WTC11 (cell line): ENCODE data around the gene TLE3. TPM values are rescaled to one million over a fixed set of nuclear protein-coding genes. Genes with fewer than 3 reads are reported as not detected.

Experiments used
- ATAC-seq: fragments of 200-7000 bp; cut with Tn5 transposase; 2 replicates; pipeline ENCODE4 v1.10.0; 2021; ENCODE audit warnings: mild to moderate bottlenecking, moderate library complexity
- CTCF ChIA-PET: fragments of 300-600 bp; sonication (Branson Sonifier 250); formaldehyde crosslinking; loops from one replicate; lab custom pipeline; 2021; ENCODE audit warnings: antibody characterized with exemption; lab: Charles Lee
- POLR2A ChIA-PET: fragments of 350-600 bp; sonication (Branson Sonifier 250); formaldehyde crosslinking; loops from one replicate; lab custom pipeline; 2021; ENCODE audit warnings: antibody characterized with exemption; lab: Charles Lee
- DNase-seq: peaks from one replicate; pipeline ENCODE4 v3.0.0; 2021; ENCODE audit warnings: low spot score
- H3K27ac Mint-ChIP-seq: 2 replicates; pipeline ENCODE4 v1.8.0; 2021; ENCODE audit warnings: mixed read lengths
- H3K27me3 Mint-ChIP-seq: 2 replicates; pipeline ENCODE4 v1.8.0; 2021; ENCODE audit warnings: low read depth, mild to moderate bottlenecking, moderate library complexity, mixed read lengths
- H3K36me3 Mint-ChIP-seq: 2 replicates; pipeline ENCODE4 v1.8.0; 2021; ENCODE audit warnings: mixed read lengths
- H3K4me1 Mint-ChIP-seq: 2 replicates; pipeline ENCODE4 v1.8.0; 2022; ENCODE audit warnings: mixed read lengths
- H3K4me3 Mint-ChIP-seq: 2 replicates; pipeline ENCODE4 v1.8.0; 2021; ENCODE audit warnings: mild to moderate bottlenecking, moderate library complexity, mixed read lengths
- H3K9me3 Mint-ChIP-seq: 2 replicates; pipeline ENCODE4 v1.8.0; 2021; ENCODE audit warnings: mixed read lengths
- ATF1 ChIP-seq: sonication (generic); formaldehyde crosslinking; IDR thresholded peaks from 2 replicates; pipeline ENCODE4 v1.8.1; 2023; ENCODE audit warnings: mild to moderate bottlenecking, moderate library complexity, missing genetic modification reagents
- EMX1 ChIP-seq: fragments of 250-450 bp; sonication (Bioruptor Pico); IDR thresholded peaks from 2 replicates; pipeline ENCODE4 v1.8.0; 2021; ENCODE audit warnings: mild to moderate bottlenecking
- FOXJ3 ChIP-seq: sonication (generic); formaldehyde crosslinking; IDR thresholded peaks from 2 replicates; pipeline ENCODE4 v1.9.0; 2021; ENCODE audit warnings: missing genetic modification reagents, mild to moderate bottlenecking, borderline replicate concordance
- GRHL2 ChIP-seq: fragments of 250-450 bp; sonication (Bioruptor Pico); IDR thresholded peaks from 2 replicates; pipeline ENCODE4 v1.8.0; 2022; ENCODE audit warnings: mild to moderate bottlenecking, moderate library complexity; ENCODE audit not compliant: insufficient replicate concordance, severe bottlenecking
- GTF2I ChIP-seq: fragments of 250-450 bp; sonication (Bioruptor Pico); conservative IDR thresholded peaks from 2 replicates; pipeline ENCODE4 v1.4.0; 2021; ENCODE audit warnings: mild to moderate bottlenecking
- IRF2 ChIP-seq: sonication (generic); formaldehyde crosslinking; IDR thresholded peaks from 2 replicates; pipeline ENCODE4 v1.8.0; 2022; ENCODE audit warnings: low read depth, missing genetic modification reagents, borderline replicate concordance
- JUN ChIP-seq: sonication (generic); formaldehyde crosslinking; IDR thresholded peaks from 2 replicates; pipeline ENCODE4 v1.8.0; 2023; ENCODE audit warnings: mild to moderate bottlenecking, missing genetic modification reagents
- MYBL2 ChIP-seq: sonication (generic); formaldehyde crosslinking; IDR thresholded peaks from 2 replicates; pipeline ENCODE4 v1.8.1; 2023; ENCODE audit warnings: mild to moderate bottlenecking, moderate library complexity, missing genetic modification reagents
- NR1H2 ChIP-seq: sonication (generic); formaldehyde crosslinking; IDR thresholded peaks from 2 replicates; pipeline ENCODE4 v1.9.0; 2021; ENCODE audit warnings: mild to moderate bottlenecking, moderate library complexity, missing genetic modification reagents
- NR2C2 ChIP-seq: sonication (generic); formaldehyde crosslinking; IDR thresholded peaks from 2 replicates; pipeline ENCODE4 v1.8.0; 2022; ENCODE audit warnings: mild to moderate bottlenecking, missing genetic modification reagents
- PRRX2 ChIP-seq: fragments of 250-450 bp; sonication (Bioruptor Pico); IDR thresholded peaks from 2 replicates; pipeline ENCODE4 v1.8.0; 2021; ENCODE audit warnings: mild to moderate bottlenecking
- RORB ChIP-seq: fragments of 250-450 bp; sonication (Bioruptor Pico); IDR thresholded peaks from 2 replicates; pipeline ENCODE4 v1.9.0; 2021; ENCODE audit warnings: mild to moderate bottlenecking
- TCF7 ChIP-seq: sonication (generic); formaldehyde crosslinking; IDR thresholded peaks from 2 replicates; pipeline ENCODE4 v1.8.0; 2022; ENCODE audit warnings: mild to moderate bottlenecking, low read depth, missing genetic modification reagents, moderate library complexity
- ZNF138 ChIP-seq: sonication (generic); formaldehyde crosslinking; conservative IDR thresholded peaks from 2 replicates; pipeline ENCODE4 v1.8.1; 2022; ENCODE audit warnings: mild to moderate bottlenecking, moderate library complexity, missing genetic modification reagents
- ZNF263 ChIP-seq: sonication (generic); formaldehyde crosslinking; IDR thresholded peaks from 2 replicates; pipeline ENCODE4 v1.8.1; 2022; ENCODE audit warnings: low read depth, mild to moderate bottlenecking, moderate library complexity, missing genetic modification reagents
- ZNF396 ChIP-seq: fragments of 250-450 bp; sonication (Bioruptor Pico); IDR thresholded peaks from 2 replicates; pipeline ENCODE4 v1.8.0; 2021; ENCODE audit warnings: mild to moderate bottlenecking, moderate library complexity, borderline replicate concordance
- total RNA-seq: library from RNA; stranded (reverse); gene quantifications from 3 replicates; pipeline ENCODE4 v1.2.3, GENCODE V29; 2021
- TF ChIP-seq, protein P1 (sequence below): sonication (generic); formaldehyde crosslinking; IDR thresholded peaks from 2 replicates; pipeline ENCODE4 v1.8.0; 2022; ENCODE audit warnings: mild to moderate bottlenecking, missing genetic modification reagents
- TF ChIP-seq, protein P2 (sequence below): fragments of 250-450 bp; sonication (Bioruptor Pico); IDR thresholded peaks from 2 replicates; pipeline ENCODE4 v1.9.0; 2021; ENCODE audit warnings: mild to moderate bottlenecking, borderline replicate concordance
- TF ChIP-seq, protein P3 (sequence below): sonication (generic); formaldehyde crosslinking; IDR thresholded peaks from 2 replicates; pipeline ENCODE4 v1.8.1; 2022; ENCODE audit warnings: mild to moderate bottlenecking, moderate library complexity, missing genetic modification reagents
- TF ChIP-seq, protein P4 (sequence below): sonication (generic); formaldehyde crosslinking; IDR thresholded peaks from 2 replicates; pipeline ENCODE4 v1.8.1; 2022; ENCODE audit warnings: low read depth, missing genetic modification reagents, borderline replicate concordance
- TF ChIP-seq, protein P5 (sequence below): fragments of 250-450 bp; sonication (Bioruptor Pico); conservative IDR thresholded peaks from 2 replicates; pipeline ENCODE4 v1.9.0; 2021; ENCODE audit warnings: mild to moderate bottlenecking
- TF ChIP-seq, protein P6 (sequence below): sonication (generic); formaldehyde crosslinking; IDR thresholded peaks from 2 replicates; pipeline ENCODE4 v1.8.1; 2022; ENCODE audit warnings: low read depth, mild to moderate bottlenecking, moderate library complexity, missing genetic modification reagents, borderline replicate concordance

The TLE3 gene
- total RNA-seq, 1 experiment from 2014 or later: 78.7 TPM

DNA sequence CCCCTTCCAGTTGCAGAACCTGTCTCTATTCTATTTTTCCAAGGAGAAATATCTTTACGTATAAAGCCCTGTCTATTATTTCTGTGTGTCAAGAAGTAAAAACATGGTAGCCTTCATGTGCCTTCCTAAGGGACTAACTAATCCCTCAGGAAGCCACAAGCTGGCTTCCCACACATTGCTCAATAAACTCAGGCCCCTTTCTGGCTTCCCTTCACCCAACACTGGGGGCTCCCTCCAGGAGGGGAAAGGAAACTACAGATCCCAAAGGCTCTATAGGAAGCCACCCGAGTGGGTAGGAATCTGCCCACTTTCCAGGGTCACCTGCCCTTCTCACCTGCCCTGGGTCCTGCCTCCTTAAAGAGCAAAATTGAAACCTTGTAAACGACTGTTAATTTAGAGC is 4.6 kb downstream of the TLE3 start:
- Mint-ChIP-seq H3K36me3 (peaks cover 15% of the 10 kb centered on the region), H3K27me3 (peaks cover 19% of the 10 kb centered on the region), H3K9me3 (no peaks in the 10 kb centered on the region), H3K27ac (peak overlapping the region; percentile 15; the same call in 1 of the 2 replicates), H3K4me1 (peaks cover 67% of the 10 kb centered on the region), H3K4me3 (peak overlapping the region; percentile 67)
- ChIA-PET CTCF (interaction anchor here (0.8 to 1.5 kb wide), 3 partner anchors 10 to 630 kb away, joined by 3 to 6 read pairs (median 3); no protein-coding TSS in a partner anchor), POLR2A (interaction anchor here (0.6 kb wide), 1 partner anchor 29 kb away, joined by 3 read pairs; no protein-coding TSS in a partner anchor)
- TF ChIP-seq, protein P1, sequence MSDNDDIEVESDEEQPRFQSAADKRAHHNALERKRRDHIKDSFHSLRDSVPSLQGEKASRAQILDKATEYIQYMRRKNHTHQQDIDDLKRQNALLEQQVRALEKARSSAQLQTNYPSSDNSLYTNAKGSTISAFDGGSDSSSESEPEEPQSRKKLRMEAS (CRISPR knock-in tag): no peak
- no peak for TF ChIP-seq FOXJ3 (CRISPR knock-in tag)
- no peak for TF ChIP-seq TCF7 (CRISPR knock-in tag)
- no peak for TF ChIP-seq PRRX2 (CRISPR knock-in tag)
- TF ChIP-seq, protein P2, sequence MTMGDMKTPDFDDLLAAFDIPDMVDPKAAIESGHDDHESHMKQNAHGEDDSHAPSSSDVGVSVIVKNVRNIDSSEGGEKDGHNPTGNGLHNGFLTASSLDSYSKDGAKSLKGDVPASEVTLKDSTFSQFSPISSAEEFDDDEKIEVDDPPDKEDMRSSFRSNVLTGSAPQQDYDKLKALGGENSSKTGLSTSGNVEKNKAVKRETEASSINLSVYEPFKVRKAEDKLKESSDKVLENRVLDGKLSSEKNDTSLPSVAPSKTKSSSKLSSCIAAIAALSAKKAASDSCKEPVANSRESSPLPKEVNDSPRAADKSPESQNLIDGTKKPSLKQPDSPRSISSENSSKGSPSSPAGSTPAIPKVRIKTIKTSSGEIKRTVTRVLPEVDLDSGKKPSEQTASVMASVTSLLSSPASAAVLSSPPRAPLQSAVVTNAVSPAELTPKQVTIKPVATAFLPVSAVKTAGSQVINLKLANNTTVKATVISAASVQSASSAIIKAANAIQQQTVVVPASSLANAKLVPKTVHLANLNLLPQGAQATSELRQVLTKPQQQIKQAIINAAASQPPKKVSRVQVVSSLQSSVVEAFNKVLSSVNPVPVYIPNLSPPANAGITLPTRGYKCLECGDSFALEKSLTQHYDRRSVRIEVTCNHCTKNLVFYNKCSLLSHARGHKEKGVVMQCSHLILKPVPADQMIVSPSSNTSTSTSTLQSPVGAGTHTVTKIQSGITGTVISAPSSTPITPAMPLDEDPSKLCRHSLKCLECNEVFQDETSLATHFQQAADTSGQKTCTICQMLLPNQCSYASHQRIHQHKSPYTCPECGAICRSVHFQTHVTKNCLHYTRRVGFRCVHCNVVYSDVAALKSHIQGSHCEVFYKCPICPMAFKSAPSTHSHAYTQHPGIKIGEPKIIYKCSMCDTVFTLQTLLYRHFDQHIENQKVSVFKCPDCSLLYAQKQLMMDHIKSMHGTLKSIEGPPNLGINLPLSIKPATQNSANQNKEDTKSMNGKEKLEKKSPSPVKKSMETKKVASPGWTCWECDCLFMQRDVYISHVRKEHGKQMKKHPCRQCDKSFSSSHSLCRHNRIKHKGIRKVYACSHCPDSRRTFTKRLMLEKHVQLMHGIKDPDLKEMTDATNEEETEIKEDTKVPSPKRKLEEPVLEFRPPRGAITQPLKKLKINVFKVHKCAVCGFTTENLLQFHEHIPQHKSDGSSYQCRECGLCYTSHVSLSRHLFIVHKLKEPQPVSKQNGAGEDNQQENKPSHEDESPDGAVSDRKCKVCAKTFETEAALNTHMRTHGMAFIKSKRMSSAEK (CRISPR knock-in tag): no peak
- no peak for TF ChIP-seq EMX1
- TF ChIP-seq, protein P3, sequence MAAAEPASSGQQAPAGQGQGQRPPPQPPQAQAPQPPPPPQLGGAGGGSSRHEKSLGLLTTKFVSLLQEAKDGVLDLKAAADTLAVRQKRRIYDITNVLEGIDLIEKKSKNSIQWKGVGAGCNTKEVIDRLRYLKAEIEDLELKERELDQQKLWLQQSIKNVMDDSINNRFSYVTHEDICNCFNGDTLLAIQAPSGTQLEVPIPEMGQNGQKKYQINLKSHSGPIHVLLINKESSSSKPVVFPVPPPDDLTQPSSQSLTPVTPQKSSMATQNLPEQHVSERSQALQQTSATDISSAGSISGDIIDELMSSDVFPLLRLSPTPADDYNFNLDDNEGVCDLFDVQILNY: no peak
- DNase-seq: no peak
- no peak for ATAC-seq

DNA sequence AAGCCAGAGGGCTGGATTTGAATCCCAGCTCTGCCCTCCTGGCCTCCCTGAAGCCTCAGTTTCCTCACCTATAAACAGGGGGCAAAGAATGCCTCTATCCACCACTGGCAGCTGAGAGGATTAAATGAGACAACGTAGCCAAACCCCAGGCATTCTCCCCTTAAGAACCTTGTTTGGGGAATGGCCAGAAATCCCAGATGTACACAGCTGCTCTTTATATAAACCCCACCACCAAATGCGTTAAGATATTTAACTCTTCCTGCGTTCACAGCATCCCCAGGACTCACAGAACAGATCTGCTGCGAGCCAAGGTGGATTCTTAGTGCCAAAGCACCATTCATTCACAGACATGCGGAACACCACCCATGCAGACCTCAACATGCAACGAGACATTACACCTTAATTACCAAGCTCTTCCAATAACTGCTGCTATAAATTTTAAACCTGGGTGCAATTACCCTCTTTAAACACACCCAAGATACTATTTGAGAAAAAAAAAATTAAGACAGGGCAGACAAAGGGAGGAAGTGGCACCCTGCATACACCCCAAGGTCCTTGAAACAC is 5.2 kb downstream of the TLE3 start:
- Mint-ChIP-seq H3K27me3 (peaks cover 19% of the 10 kb centered on the region), H3K9me3 (no peaks in the 10 kb centered on the region), H3K4me3 (peak overlapping the region; percentile 67), H3K27ac (no peak overlapping the region), H3K4me1 (peaks cover 72% of the 10 kb centered on the region), H3K36me3 (peaks cover 15% of the 10 kb centered on the region)
- DNase-seq (no peak), ATAC-seq (no peak)
- CTCF ChIA-PET: interaction anchor here (0.6 to 1.5 kb wide), 2 partner anchors 115 to 630 kb away, joined by 3 read pairs; no protein-coding TSS in a partner anchor
- POLR2A ChIA-PET: no interaction called here
- TF ChIP-seq, protein P4, sequence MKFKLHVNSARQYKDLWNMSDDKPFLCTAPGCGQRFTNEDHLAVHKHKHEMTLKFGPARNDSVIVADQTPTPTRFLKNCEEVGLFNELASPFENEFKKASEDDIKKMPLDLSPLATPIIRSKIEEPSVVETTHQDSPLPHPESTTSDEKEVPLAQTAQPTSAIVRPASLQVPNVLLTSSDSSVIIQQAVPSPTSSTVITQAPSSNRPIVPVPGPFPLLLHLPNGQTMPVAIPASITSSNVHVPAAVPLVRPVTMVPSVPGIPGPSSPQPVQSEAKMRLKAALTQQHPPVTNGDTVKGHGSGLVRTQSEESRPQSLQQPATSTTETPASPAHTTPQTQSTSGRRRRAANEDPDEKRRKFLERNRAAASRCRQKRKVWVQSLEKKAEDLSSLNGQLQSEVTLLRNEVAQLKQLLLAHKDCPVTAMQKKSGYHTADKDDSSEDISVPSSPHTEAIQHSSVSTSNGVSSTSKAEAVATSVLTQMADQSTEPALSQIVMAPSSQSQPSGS (CRISPR knock-in tag): no peak
- no peak for TF ChIP-seq ZNF396 (CRISPR knock-in tag)
- TF ChIP-seq GTF2I (CRISPR knock-in tag): no peak
- no peak for TF ChIP-seq NR2C2 (CRISPR knock-in tag)
- no peak for TF ChIP-seq PRRX2 (CRISPR knock-in tag)
- no peak for TF ChIP-seq RORB
- TF ChIP-seq ATF1 (CRISPR knock-in tag): no peak
- TF ChIP-seq TCF7 (CRISPR knock-in tag): no peak
- TF ChIP-seq, protein P5, sequence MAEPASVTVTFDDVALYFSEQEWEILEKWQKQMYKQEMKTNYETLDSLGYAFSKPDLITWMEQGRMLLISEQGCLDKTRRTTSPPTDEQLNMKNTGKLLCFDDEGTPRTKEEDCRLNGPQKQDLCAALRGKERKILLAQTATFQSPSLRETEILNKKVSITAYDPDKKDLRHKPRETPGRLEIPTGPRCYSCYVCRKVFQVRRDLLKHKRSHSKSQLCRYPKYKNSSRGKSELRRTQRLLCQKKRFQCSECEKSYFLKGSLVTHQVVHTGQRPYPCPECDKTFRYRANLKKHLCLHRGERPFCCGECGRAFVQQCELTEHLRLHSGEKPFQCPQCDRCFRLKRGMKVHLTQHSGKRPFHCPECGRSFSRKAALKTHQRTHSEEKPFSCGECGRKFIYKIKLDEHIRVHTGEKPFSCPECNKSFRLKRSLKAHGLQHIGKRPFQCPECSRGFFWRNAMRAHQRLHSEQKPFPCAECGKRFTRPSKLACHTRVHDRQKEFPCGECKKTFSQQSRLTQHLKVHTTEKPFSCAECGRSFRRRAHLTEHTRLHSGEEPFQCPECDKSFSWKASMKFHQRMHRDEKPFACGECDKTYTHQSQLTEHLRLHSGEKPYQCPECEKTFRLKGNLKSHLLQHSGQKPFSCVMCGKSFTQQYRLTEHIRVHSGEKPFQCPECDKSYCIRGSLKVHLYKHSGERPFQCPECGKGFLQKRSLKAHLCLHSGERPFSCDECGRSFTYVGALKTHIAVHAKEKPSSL (CRISPR knock-in tag): no peak
- no peak for TF ChIP-seq NR1H2 (CRISPR knock-in tag)
- TF ChIP-seq IRF2 (CRISPR knock-in tag): no peak
- TF ChIP-seq MYBL2 (CRISPR knock-in tag): no peak
- no peak for TF ChIP-seq GRHL2 (CRISPR knock-in tag)
- no peak for TF ChIP-seq ZNF263
- TF ChIP-seq, protein P6, sequence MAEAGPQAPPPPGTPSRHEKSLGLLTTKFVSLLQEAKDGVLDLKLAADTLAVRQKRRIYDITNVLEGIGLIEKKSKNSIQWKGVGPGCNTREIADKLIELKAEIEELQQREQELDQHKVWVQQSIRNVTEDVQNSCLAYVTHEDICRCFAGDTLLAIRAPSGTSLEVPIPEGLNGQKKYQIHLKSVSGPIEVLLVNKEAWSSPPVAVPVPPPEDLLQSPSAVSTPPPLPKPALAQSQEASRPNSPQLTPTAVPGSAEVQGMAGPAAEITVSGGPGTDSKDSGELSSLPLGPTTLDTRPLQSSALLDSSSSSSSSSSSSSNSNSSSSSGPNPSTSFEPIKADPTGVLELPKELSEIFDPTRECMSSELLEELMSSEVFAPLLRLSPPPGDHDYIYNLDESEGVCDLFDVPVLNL (CRISPR knock-in tag): no peak
- TF ChIP-seq JUN (CRISPR knock-in tag): no peak
- TF ChIP-seq, protein P1 (CRISPR knock-in tag): no peak
- TF ChIP-seq ZNF138 (CRISPR knock-in tag): no peak
